Measurements from ENCODE around the gene OR6K3. TPM values are rescaled to one million over a fixed set of nuclear protein-coding genes. Genes with fewer than 3 reads are reported as not detected.
A peak's percentile ranks its signal among the peaks of the same experiment; 100 is the strongest.

OR6K3 gene
- total and polyA plus RNA-seq, 2 of the 8 experiments (the other 6 are each of a cell fraction or from before 2014, with no cell fraction given): not detected

GRCh38 chr1:158752155-158752712 is 31.7 kb upstream of the OR6K3 start:
- no peak overlapping the region for H4K8ac ChIP-seq (ENCODE audit: extremely low read depth, insufficient read depth, low read length)
- H3K79me2 ChIP-seq (ENCODE audit: control insufficient read depth in 1 of 2, insufficient read depth in 2 of 2, low read length in 2 of 2): no peaks in the 10 kb centered on the region
- ChIA-PET POLR2A (ENCODE audit: partially characterized antibody) (no interaction called here), CTCF (ENCODE audit: partially characterized antibody) (no interaction called here)
- WGBS, 2 experiments (ENCODE audit: extremely low coverage in 1 of 2, insufficient coverage in 1 of 2, insufficient read length in 1 of 2, insufficient replicate concordance in 2 of 2, low coverage in 1 of 2, low lambda C conversion rate in 2 of 2, missing lambda C conversion rate in 1 of 2): 87% methylated on average over 9 of the region's 9 CpGs; no CpG with 5 or more reads in 1 of the 2 experiments
- no peak overlapping the region for H4K91ac ChIP-seq (replicated peaks; ENCODE audit: insufficient read length, low read length)
- no peak for FAIRE-seq
- H2BK20ac ChIP-seq (ENCODE audit: low read length): no peak overlapping the region
- no peaks in the 10 kb centered on the region for H4K20me1 ChIP-seq (replicated peaks in 1 of 2; ENCODE audit: control insufficient read depth in 1 of 2, insufficient read depth in 2 of 2, low read length in 2 of 2)
- no peak overlapping the region for H2BK5ac ChIP-seq (ENCODE audit: low read depth, low read length)
- H3K4ac ChIP-seq (replicated peaks; ENCODE audit: insufficient read length, low read depth, low read length): no peak overlapping the region
- H3K9ac ChIP-seq (replicated peaks in 1 of 4; ENCODE audit: extremely low read depth in 1 of 4, low read depth in 3 of 4, low read length in 3 of 4): no peak overlapping the region
- H3K23ac ChIP-seq (ENCODE audit: insufficient read length): no peak overlapping the region
- H3K4me3 ChIP-seq (ENCODE audit: extremely low read depth in 1 of 4, insufficient read depth in 2 of 4, low read depth in 3 of 4, low read length in 4 of 4): no peak overlapping the region
- H3K27ac ChIP-seq (ENCODE audit: low read depth, low read length): no peak overlapping the region
- no peaks in the 10 kb centered on the region for H3K4me1 ChIP-seq (replicated peaks in 1 of 4; ENCODE audit: control insufficient read depth in 3 of 4, insufficient read depth in 4 of 4, low read length in 3 of 4)
- H3K56ac ChIP-seq (replicated peaks; ENCODE audit: insufficient read length, low read depth, low read length): no peak overlapping the region
- H3K36me3 ChIP-seq (ENCODE audit: control insufficient read depth in 2 of 4, insufficient read depth in 4 of 4, low read length in 3 of 4): no peaks in the 10 kb centered on the region
- no peak for DNase-seq (ENCODE audit: low read depth in 1 of 2, low spot score in 2 of 2)
- no peak overlapping the region for H3K14ac ChIP-seq (ENCODE audit: insufficient read length)
- H3K23me2 ChIP-seq (ENCODE audit: low read depth, low read length): no peaks in the 10 kb centered on the region
- no peak overlapping the region for H4K5ac ChIP-seq (ENCODE audit: insufficient read length, low read depth, low read length)
- H2BK12ac ChIP-seq (ENCODE audit: low read depth, low read length): no peak overlapping the region
- no peak overlapping the region for H2AK5ac ChIP-seq (ENCODE audit: low read depth, low read length)
- H3K4me2 ChIP-seq (ENCODE audit: insufficient read depth in 1 of 2, low read depth in 2 of 2, low read length in 2 of 2): no peak overlapping the region
- no peak overlapping the region for H3K18ac ChIP-seq (ENCODE audit: extremely low read depth, low read length)
- H2BK120ac ChIP-seq (replicated peaks; ENCODE audit: low read depth, low read length): no peak overlapping the region
- 0 out of 2 replicates have a peak overlapping the region, but pooled peaks have one; percentile 22 for H2AFZ ChIP-seq (ENCODE audit: low read length)
- no peak overlapping the region for H2BK15ac ChIP-seq (ENCODE audit: low read length)
- H3K79me1 ChIP-seq (ENCODE audit: low read depth, low read length): no peaks in the 10 kb centered on the region
- H3K9me3 ChIP-seq (ENCODE audit: insufficient read depth in 2 of 2, low read depth in 1 of 2, low read length in 1 of 2): no peaks in the 10 kb centered on the region
- H3K27me3 ChIP-seq (replicated peaks in 1 of 4; ENCODE audit: control insufficient read depth in 3 of 4, extremely low read depth in 1 of 4, insufficient read depth in 3 of 4, low read length in 3 of 4): no peaks in the 10 kb centered on the region
- TF ChIP-seq CHD1 (IDR thresholded peaks at IDR 0.05; ENCODE audit: low read depth, low read length): no peak
- no peak for TF ChIP-seq KDM1A (IDR thresholded peaks at IDR 0.05; ENCODE audit: borderline replicate concordance, low read length)
- no peak for TF ChIP-seq KDM4A (IDR thresholded peaks at IDR 0.05; ENCODE audit: low read depth, low read length, severe bottlenecking)
- TF ChIP-seq BRCA1 (IDR thresholded peaks at IDR 0.05; ENCODE audit: low read depth, low read length): no peak
- no peak for TF ChIP-seq TCF12 (IDR thresholded peaks at IDR 0.05; ENCODE audit: low read depth, low read length)
- TF ChIP-seq EP300 (IDR thresholded peaks at IDR 0.05; ENCODE audit: borderline replicate concordance in 1 of 2, low read depth in 2 of 2, low read length in 2 of 2): no peak
- TF ChIP-seq ZNF274 (IDR thresholded peaks at IDR 0.05; ENCODE audit: borderline replicate concordance, extremely low read depth, low read length): no peak
- TF ChIP-seq SAP30 (IDR thresholded peaks at IDR 0.05; ENCODE audit: insufficient read depth, insufficient replicate concordance, low read length): no peak
- no peak for TF ChIP-seq MAX (IDR thresholded peaks at IDR 0.05)
- no peak for TF ChIP-seq RFX5 (IDR thresholded peaks at IDR 0.05; ENCODE audit: borderline replicate concordance, low read depth, low read length)
- no peak for TF ChIP-seq SP2 (IDR thresholded peaks at IDR 0.05; ENCODE audit: low read length)
- no peak for TF ChIP-seq CBX5 (IDR thresholded peaks at IDR 0.05; ENCODE audit: low read depth, low read length)
- TF ChIP-seq CTBP2 (IDR thresholded peaks at IDR 0.05; ENCODE audit: borderline replicate concordance, insufficient read depth, insufficient read length, low read length): no peak
- no peak for TF ChIP-seq POU5F1 (IDR thresholded peaks at IDR 0.05; ENCODE audit: low read depth, low read length)
